Measurements from ENCODE around the gene CCDC160.
"Not testable (repeated sequence)": the region's sequence is repeated elsewhere in the genome, so short reads cannot be mapped to it uniquely, and the experiment has no call there.

The CCDC160 gene

GRCh38 chrX:134236626-134237614 is at the start of gene CCDC160:
CCDC160 (plus strand) TSS chrX:134237182; CDS start chrX:134244801, 7,619 bp downstream.
- Histone ChIP-seq H3K9me3 (ENCODE audit: control insufficient read depth, low read depth, low read length) (peaks cover 4% of the 10 kb centered on the region), H3K4me1 (ENCODE audit: control insufficient read depth, low read depth, low read length) (peaks cover 16% of the 10 kb centered on the region), H3K36me3 (ENCODE audit: control insufficient read depth, low read depth, low read length) (no peaks in the 10 kb centered on the region), H3K4me3 (ENCODE audit: low read length) (peak within 1 kb of the TSS; percentile 68), H3K9ac (ENCODE audit: low read length) (no peak within 1 kb of the TSS), H3K27ac (ENCODE audit: low read length) (no peak within 1 kb of the TSS), H3K27me3 (ENCODE audit: control insufficient read depth, insufficient read depth, low read length) (no peaks in the 10 kb centered on the region)

- H3K27ac ChIP-seq (ENCODE audit: low read length): no peak overlapping the region
Measured at GRCh38 chrX:134191281-134191680, 45.7 kb upstream of the CCDC160 start.

GRCh38 chrX:134194915-134195314 is 42.1 kb upstream of the CCDC160 start:
- Histone ChIP-seq H3K36me3 (ENCODE audit: control insufficient read depth, low read depth, low read length) (no peaks in the 10 kb centered on the region), H3K9ac (ENCODE audit: low read length) (no peak overlapping the region)

More at GRCh38 chrX:134191281-134191680, 45.7 kb upstream of the CCDC160 start:
- H3K27me3 ChIP-seq (ENCODE audit: control insufficient read depth, insufficient read depth, low read length): no peaks in the 10 kb centered on the region
- no peak overlapping the region for H3K9ac ChIP-seq (ENCODE audit: low read length)
- H3K9me3 ChIP-seq (ENCODE audit: control insufficient read depth, low read depth, low read length): no peaks in the 10 kb centered on the region
- H3K4me3 ChIP-seq (ENCODE audit: low read length): no peak overlapping the region
- no peaks in the 10 kb centered on the region for H3K4me1 ChIP-seq (ENCODE audit: control insufficient read depth, low read depth, low read length)
- no peaks in the 10 kb centered on the region for H3K36me3 ChIP-seq (ENCODE audit: control insufficient read depth, low read depth, low read length)

GRCh38 chrX:134202561-134202960 is 34.4 kb upstream of the CCDC160 start:
- H3K4me1 ChIP-seq (ENCODE audit: control insufficient read depth, low read depth, low read length): no peaks in the 10 kb centered on the region
- no peak overlapping the region for H3K4me3 ChIP-seq (ENCODE audit: low read length)
- peaks cover 8% of the 10 kb centered on the region for H3K9me3 ChIP-seq (ENCODE audit: control insufficient read depth, low read depth, low read length)
- no peaks in the 10 kb centered on the region for H3K27me3 ChIP-seq (ENCODE audit: control insufficient read depth, insufficient read depth, low read length)
- H3K9ac ChIP-seq (ENCODE audit: low read length): no peak overlapping the region
- H3K27ac ChIP-seq (ENCODE audit: low read length): no peak overlapping the region
- H3K36me3 ChIP-seq (ENCODE audit: control insufficient read depth, low read depth, low read length): no peaks in the 10 kb centered on the region

More at GRCh38 chrX:134194915-134195314, 42.1 kb upstream of the CCDC160 start:
- no peaks in the 10 kb centered on the region for H3K27me3 ChIP-seq (ENCODE audit: control insufficient read depth, insufficient read depth, low read length)
- no peak overlapping the region for H3K27ac ChIP-seq (ENCODE audit: low read length)
- H3K9me3 ChIP-seq (ENCODE audit: control insufficient read depth, low read depth, low read length): peaks cover 11% of the 10 kb centered on the region
- no peak overlapping the region for H3K4me3 ChIP-seq (ENCODE audit: low read length)
- H3K4me1 ChIP-seq (ENCODE audit: control insufficient read depth, low read depth, low read length): no peaks in the 10 kb centered on the region

- Histone ChIP-seq H3K36me3 (ENCODE audit: control insufficient read depth, low read depth, low read length) (no peaks in the 10 kb centered on the region), H3K9me3 (ENCODE audit: control insufficient read depth, low read depth, low read length) (peaks cover 8% of the 10 kb centered on the region), H3K4me3 (ENCODE audit: low read length) (no peak overlapping the region), H3K27me3 (ENCODE audit: control insufficient read depth, insufficient read depth, low read length) (no peaks in the 10 kb centered on the region), H3K9ac (ENCODE audit: low read length) (no peak overlapping the region), H3K27ac (ENCODE audit: low read length) (no peak overlapping the region), H3K4me1 (ENCODE audit: control insufficient read depth, low read depth, low read length) (no peaks in the 10 kb centered on the region)
Measured at GRCh38 chrX:134206221-134206620, 30.8 kb upstream of the CCDC160 start.

- Histone ChIP-seq H3K9ac (ENCODE audit: low read length) (no peak overlapping the region), H3K36me3 (ENCODE audit: control insufficient read depth, low read depth, low read length) (no peaks in the 10 kb centered on the region), H3K4me3 (ENCODE audit: low read length) (no peak overlapping the region), H3K9me3 (ENCODE audit: control insufficient read depth, low read depth, low read length) (peaks cover 8% of the 10 kb centered on the region), H3K27ac (ENCODE audit: low read length) (no peak overlapping the region), H3K4me1 (ENCODE audit: control insufficient read depth, low read depth, low read length) (no peaks in the 10 kb centered on the region), H3K27me3 (ENCODE audit: control insufficient read depth, insufficient read depth, low read length) (no peaks in the 10 kb centered on the region)
Measured at GRCh38 chrX:134210465-134210864, 26.5 kb upstream of the CCDC160 start.

- H3K27me3 ChIP-seq (ENCODE audit: control insufficient read depth, insufficient read depth, low read length): no peaks in the 10 kb centered on the region
- peaks cover 12% of the 10 kb centered on the region for H3K9me3 ChIP-seq (ENCODE audit: control insufficient read depth, low read depth, low read length)
- no peaks in the 10 kb centered on the region for H3K36me3 ChIP-seq (ENCODE audit: control insufficient read depth, low read depth, low read length)
- H3K4me1 ChIP-seq (ENCODE audit: control insufficient read depth, low read depth, low read length): peaks cover 8% of the 10 kb centered on the region
- H3K9ac ChIP-seq (ENCODE audit: low read length): no peak overlapping the region
- no peak overlapping the region for H3K4me3 ChIP-seq (ENCODE audit: low read length)
- no peak overlapping the region for H3K27ac ChIP-seq (ENCODE audit: low read length)
Measured at GRCh38 chrX:134235236-134235635, 1.7 kb upstream of the CCDC160 start.

- not testable (repeated sequence) for H3K9ac ChIP-seq (ENCODE audit: low read length); H3K27me3 ChIP-seq (ENCODE audit: control insufficient read depth, insufficient read depth, low read length); H3K36me3 ChIP-seq (ENCODE audit: control insufficient read depth, low read depth, low read length); H3K9me3 ChIP-seq (ENCODE audit: control insufficient read depth, low read depth, low read length); H3K27ac ChIP-seq (ENCODE audit: low read length)
- Histone ChIP-seq H3K4me3 (ENCODE audit: low read length) (peak overlapping the region; percentile 68), H3K4me1 (ENCODE audit: control insufficient read depth, low read depth, low read length) (peaks cover 20% of the 10 kb centered on the region)
Measured at GRCh38 chrX:134238144-134238543, 1.2 kb downstream of the CCDC160 start.

- no peak overlapping the region for H3K27ac ChIP-seq (ENCODE audit: low read length)
Measured at GRCh38 chrX:134239016-134239415, 2.0 kb downstream of the CCDC160 start.

GRCh38 chrX:134240209-134240608 is 3.2 kb downstream of the CCDC160 start:
- Histone ChIP-seq H3K4me1 (ENCODE audit: control insufficient read depth, low read depth, low read length) (peaks cover 20% of the 10 kb centered on the region), H3K27me3 (ENCODE audit: control insufficient read depth, insufficient read depth, low read length) (no peaks in the 10 kb centered on the region), H3K9ac (ENCODE audit: low read length) (no peak overlapping the region), H3K27ac (ENCODE audit: low read length) (no peak overlapping the region), H3K4me3 (ENCODE audit: low read length) (no peak overlapping the region), H3K36me3 (ENCODE audit: control insufficient read depth, low read depth, low read length) (no peaks in the 10 kb centered on the region), H3K9me3 (ENCODE audit: control insufficient read depth, low read depth, low read length) (peaks cover 2% of the 10 kb centered on the region)

More at GRCh38 chrX:134239016-134239415, 2.0 kb downstream of the CCDC160 start:
- Histone ChIP-seq H3K9ac (ENCODE audit: low read length) (no peak overlapping the region), H3K4me1 (ENCODE audit: control insufficient read depth, low read depth, low read length) (peaks cover 20% of the 10 kb centered on the region), H3K36me3 (ENCODE audit: control insufficient read depth, low read depth, low read length) (no peaks in the 10 kb centered on the region), H3K27me3 (ENCODE audit: control insufficient read depth, insufficient read depth, low read length) (no peaks in the 10 kb centered on the region), H3K4me3 (ENCODE audit: low read length) (peak overlapping the region; percentile 17), H3K9me3 (ENCODE audit: control insufficient read depth, low read depth, low read length) (peaks cover 4% of the 10 kb centered on the region)

- H3K9ac ChIP-seq (ENCODE audit: low read length): no peak overlapping the region
- H3K27ac ChIP-seq (ENCODE audit: low read length): no peak overlapping the region
- H3K27me3 ChIP-seq (ENCODE audit: control insufficient read depth, insufficient read depth, low read length): no peaks in the 10 kb centered on the region
- no peak overlapping the region for H3K4me3 ChIP-seq (ENCODE audit: low read length)
- H3K4me1 ChIP-seq (ENCODE audit: control insufficient read depth, low read depth, low read length): peaks cover 20% of the 10 kb centered on the region
- no peaks in the 10 kb centered on the region for H3K9me3 ChIP-seq (ENCODE audit: control insufficient read depth, low read depth, low read length)
- H3K36me3 ChIP-seq (ENCODE audit: control insufficient read depth, low read depth, low read length): no peaks in the 10 kb centered on the region
Measured at GRCh38 chrX:134241960-134242619, 5.1 kb downstream of the CCDC160 start.

Data from iPS-18a (cell line).